Stimulated activated CD8-positive, alpha-beta memory T cell treated with anti-CD3 and anti-CD28 coated beads, Interleukin-4, amount 100 ng/mL, for 4 hours (primary cell): Measurements from ENCODE around the gene PRKN.
"Not testable (repeated sequence)": the region's sequence is repeated elsewhere in the genome, so short reads cannot be mapped to it uniquely, and the experiment has no call there.

Experiments
- DNase-seq, 2 donors: peaks; one replicate each; pipeline ENCODE4 v3.0.0-alpha.2; 2020; ENCODE audit warnings: low read depth in 2 of 2, low spot score in 1 of 2

The PRKN gene

DNA sequence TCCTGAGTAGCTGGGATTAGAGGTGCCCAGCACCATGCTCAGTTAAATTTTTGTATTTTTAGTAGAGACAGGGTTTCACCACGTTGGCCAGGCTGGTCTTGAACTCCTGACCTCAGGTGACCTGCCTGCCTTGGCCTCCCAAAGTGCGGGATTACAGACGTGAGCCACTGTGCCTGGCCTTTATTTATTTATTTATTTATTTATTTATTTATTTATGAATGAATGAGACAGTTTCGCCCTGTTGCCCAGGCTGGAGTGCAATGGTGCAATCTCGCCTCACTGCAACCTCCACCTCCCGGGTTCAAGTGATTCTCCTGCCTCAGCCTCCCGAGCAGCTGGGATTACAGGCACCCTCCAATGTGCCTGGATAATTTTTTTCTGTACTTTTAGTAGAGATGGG, 48.7 kb downstream of the PRKN start:
- DNase-seq = not testable (repeated sequence)

DNA sequence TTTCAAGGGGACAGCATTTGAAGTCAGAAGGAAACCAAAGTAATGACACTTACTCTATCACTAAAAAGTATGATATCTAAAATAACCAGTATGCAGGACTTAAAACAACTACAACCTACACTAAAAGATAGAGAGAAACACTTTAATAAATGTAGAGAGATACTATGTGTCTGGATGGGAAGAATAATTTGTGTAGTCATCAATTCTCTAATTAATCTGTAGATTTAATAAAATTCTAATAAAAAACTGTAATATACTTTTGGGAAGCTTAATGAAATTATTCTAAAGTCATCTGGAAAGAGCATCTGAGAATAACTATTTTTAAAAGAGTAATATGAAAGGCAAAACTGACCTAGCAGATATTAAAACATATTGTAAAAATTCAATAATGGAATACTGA, 52.1 kb downstream of the PRKN start:
- no peak for DNase-seq

DNA sequence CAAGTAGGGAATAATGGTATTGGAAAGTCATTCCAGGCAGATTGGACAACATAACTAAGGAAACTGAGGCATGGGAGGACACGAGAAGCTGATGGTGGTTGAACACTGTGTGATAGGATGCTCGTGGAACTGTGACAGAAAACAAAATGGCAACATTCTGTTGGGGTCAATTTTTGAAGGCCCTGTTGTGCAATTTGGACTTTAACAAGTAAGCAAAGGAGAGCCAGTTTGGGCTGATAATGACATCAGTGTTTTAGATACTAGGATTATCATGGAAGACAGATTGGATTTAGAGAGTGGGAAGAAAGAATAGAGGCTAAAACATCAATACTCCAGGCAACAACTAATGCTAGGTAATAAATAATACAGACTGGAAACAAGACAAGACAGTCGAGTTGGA, 53.1 kb downstream of the PRKN start:
- no peak for DNase-seq

DNA sequence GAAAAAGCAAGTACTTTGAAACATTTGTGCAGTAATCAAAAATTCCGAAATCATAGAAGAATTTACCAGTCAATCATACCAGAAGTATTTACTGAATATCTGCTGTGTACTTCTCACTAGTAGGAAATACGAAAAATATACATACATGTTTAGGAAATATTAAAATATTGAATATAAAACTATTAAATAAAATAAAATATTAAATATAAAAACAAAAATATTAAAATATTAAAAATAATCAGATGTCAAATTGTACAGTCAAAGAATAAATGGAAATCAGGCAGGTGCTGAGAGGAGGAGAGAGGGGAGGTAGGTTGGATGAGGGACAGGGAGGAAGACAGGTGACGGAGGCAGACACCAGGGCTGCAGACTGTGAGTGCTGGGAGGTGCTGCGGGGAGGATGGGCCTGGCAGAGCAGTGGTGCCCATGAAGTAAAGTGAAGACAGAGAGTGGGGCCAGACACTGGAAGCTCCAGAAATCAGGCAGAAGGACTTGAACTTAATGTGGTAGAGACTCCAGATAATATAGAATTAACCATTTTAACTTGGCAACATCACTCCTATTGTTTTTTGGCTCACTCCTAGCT, 55.9 kb downstream of the PRKN start:
- DNase-seq = no peak

DNA sequence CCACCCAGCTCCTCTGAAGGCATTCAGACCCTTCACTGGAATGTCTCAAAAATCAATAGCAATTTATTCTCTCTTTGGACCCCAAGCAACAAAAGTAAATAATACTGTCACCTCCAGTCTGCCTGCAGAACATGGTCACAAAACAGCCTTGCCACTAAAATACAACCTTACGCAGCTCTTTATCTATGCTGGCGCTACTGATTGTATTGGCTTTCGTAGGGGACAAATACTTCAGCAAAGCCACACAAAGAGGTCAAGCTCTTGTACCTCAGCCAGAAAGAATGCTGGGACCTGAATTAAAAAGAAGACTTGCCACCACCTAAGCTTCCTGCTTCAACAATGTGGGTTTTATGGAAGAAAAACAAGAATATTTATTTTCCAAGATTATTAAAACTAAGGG, 57.2 kb downstream of the PRKN start:
- no peak for DNase-seq

DNA sequence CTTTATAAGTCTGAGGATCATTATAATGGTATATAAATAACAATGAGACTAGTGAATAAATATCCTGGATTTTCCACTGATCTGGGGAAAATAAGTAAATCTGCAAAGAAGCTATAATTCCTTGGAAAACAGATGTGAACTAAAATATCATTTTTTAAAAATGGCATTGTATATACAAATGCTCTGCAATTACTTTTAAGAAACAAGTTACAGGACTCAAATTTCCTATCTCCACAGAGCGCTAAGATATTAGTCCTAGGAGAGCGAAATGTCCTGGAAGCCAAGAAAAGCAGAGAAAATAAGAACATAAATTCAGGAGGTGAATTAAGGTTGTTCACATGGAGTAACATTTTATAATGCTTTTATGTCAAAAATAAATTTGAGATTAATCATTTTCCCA, 61.3 kb downstream of the PRKN start:
- DNase-seq = no peak

DNA sequence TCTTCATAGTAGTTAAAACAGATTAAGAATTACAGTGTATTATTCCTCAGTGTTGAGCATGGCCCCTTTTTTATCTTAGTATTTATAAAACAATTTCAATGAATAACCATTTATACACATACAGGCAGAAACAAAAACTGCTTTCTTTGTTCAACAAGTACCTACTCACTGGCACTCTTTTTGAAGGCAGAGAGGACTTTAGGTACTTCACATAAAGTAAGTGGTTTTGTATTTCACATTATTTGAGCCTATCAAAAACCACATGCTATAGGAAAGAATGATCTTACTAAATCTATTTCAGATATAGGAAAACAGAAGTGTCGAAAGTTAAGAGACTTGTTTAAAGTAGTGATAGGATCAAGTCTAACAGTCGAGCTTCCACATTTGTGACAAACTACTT, 73.8 kb downstream of the PRKN start:
- DNase-seq = no peak

DNA sequence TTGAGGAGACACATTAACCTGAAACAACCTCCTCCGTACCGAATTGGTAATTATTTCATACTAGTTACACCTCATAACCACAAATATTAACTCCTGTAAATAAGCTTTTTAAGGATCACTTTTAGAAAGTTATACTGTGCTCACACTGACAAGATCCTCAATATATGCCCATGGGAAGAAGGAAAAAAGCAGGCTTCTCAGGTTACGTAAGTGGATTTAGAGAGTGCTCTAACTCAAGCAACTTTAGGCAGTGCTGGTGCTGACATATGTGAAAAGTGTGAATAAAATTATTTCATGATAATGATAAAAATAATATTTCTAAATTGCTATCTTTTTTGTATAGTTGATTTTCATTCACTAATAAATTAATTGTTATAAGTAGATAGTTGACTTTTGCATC, 76.1 kb downstream of the PRKN start:
- DNase-seq = no peak

DNA sequence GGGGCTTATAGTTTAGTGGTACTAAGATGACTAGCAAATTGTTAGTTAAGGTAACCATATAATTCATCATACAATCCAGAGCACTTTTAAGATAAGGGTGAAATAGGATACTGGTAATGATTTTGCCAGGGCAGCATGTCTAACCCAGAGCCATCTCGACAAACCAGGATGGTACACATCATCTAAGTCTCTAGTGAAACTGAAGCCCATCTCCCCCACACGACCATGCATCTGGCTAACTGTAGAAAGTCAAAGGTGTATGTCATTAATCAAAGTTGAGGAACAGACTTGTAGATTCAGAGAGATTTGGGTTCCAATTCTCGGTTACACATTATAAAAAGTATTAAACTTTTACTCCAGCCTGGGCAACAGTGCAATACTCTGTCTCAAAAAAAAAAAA, 78.3 kb downstream of the PRKN start:
- no peak for DNase-seq

DNA sequence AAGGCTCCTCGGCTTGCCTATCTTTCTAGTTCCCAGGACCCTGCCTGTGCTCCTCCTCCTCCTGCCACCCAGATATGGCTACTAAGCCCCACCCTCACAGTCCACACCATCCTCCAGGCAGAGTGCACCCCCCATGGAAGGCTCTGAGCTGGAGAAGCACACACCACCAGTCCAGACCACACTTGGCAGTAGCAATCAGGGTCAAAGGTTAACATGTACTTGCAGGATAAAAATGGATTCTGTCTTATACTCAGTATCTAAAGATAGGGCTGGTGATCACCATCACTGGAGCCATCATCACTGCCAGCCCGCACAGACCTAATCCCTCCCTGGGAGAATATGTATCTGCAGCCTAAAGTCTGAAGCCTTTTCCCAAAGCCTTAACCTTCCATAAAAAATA, 83.4 kb downstream of the PRKN start:
- no peak for DNase-seq

DNA sequence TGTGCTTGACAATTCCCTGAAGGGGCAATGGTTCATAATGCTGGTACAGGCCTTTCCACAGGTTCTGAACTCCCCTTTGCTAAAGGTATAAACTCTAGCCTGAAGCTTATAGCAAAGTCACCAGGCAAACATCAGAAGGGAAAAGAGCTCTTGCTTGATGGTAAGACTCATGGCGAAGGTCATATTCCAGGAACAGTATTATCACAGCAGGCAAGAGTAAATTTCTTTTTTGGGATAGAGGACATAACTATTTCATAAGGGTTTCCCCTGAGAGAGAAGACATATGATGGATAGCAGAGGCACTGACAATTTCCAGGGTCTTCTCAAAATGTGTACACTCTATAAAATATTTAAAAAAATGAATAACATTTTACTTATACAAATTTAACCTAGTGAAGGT, 86.8 kb downstream of the PRKN start:
- DNase-seq = no peak

DNA sequence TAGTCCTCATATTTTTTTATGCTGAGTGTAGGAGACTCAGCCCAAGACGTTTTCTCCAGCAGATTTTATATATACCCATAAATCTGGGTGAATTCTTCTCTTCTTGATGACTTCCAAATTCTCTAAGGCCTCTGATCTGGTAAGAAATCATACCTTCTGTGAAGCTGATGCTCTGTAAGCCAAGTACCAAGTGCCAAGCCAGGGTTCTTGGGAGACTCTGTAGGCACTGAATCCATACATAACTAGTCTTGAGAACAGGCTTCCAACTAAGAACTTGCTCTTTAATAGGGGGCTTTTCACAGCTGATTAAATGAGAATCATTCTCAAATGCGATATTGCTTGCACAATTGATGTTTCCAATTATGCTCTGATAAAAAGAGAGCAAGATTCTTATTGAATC, 87.6 kb downstream of the PRKN start:
- DNase-seq = no peak

DNA sequence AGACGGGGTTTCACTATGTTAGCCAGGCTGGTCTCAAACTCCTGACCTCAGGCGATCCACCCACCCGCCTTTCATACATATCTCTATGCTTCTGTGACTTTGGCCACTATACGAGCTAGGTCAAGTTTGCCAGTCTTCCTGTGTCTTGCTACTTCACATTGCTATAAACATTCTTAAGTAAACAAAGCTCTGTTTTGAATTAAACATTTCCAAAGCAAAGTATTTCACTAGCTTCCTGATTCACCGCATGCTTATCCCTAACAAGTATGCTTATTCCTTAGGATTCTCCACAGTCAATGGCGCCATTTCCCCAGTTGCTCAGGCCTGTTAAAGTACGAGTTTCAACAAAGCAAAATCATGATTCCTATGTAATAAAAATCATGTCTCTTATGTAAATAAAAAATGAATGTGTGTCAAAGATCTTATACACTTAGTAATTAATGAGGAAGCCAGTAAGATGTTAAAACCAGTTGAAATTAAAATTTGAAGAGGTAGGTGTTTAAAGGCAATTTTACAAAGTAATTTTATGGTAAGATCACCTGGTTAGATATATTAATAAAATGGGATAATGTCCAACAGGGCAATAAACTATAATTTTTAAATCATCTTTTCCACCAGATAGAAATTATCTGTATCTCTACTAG, 88.5 kb downstream of the PRKN start:
- no peak for DNase-seq

DNA sequence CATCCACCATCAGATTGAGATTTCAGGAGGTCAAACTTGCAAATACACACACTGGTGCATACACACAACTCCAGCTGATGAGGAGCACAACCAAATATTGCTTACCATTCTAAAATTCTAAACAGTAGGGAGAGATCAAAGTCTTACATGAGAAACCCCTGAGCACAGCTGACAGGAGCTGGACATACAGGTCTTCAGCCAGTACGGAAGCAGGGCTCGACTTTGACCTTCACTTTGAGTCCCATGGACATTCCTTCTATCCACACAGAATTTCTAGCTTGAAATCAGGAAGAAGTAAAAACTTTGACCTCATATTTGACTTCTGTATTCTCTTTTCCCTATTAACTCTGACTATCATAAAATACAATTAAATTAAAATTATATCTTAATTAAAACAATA, 90.2 kb downstream of the PRKN start:
- DNase-seq = no peak

DNA sequence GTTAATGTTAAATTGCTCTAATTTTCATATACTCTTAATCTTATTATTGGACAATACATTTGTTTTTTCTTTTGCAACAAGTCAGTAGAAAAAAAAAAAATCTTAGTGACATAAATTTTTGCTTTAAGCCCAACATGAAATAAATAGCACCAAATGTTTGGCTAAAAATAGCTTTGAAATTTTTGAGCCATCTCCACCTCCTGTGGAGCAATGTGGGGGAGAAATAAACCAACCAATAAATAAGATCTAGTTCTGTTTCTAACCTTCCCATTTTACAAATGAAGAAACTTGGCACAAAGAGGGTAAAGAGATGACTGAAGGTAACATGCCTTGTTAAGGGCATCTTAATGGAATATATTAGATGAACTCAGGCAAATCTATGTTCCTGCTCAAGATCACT, 91.4 kb downstream of the PRKN start:
- DNase-seq = no peak

DNA sequence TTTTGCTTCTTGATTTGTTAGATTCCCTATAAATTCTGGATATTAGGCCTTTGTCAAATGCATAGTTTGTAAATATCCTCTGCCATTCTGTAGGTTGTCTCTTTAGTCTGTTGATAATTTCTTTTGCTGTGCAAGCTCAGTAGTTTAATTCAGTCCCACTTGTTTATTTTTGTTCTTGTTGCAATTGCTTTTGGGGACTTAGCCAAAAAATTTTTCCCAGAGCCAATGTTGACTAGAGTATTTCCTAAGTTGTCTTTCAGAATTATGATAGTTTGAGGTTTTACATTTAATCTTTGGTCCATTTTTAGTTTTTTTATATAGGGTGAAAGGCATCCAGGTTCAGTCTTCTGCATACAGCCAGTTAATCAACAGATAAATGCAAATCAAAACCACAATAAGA, 96.0 kb downstream of the PRKN start:
- DNase-seq = no peak

DNA sequence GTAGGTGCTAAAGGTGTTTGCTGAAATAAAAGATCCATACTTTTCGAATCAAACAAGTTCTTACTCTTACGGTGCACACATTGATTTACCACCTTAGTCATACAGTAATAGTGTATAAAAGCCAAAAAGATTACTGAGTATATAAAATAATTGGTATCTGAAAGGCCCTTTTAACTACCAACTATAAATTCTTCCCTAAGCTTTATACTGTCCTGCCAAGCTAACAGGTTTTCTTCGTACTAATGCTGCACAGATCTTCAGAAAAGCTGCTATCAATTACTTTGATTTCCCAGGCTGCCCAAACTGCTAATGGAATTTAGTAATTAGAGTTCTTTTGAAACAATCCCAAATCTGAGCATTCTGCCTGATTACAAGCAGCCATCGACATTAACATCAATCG, 97.5 kb downstream of the PRKN start:
- no peak for DNase-seq

DNA sequence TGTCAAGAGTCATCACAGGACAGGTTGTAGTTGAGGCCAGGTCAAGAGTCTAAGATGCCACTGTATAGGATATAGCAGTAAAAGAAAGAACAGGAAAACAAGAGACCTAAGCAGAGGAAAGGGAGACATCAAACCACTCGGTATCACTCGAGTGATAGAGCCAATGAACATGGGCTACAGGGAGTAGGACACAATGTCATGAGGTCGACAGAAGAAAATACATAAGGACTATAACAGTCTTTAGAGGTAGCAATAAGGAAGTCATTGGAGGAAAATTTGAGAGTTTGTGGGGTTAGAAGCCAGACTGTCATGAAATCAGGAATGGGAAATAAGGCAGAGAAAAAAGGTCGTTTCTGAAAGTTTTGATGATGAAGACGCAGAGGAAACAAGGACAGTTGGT, 99.7 kb downstream of the PRKN start:
- DNase-seq = no peak

DNA sequence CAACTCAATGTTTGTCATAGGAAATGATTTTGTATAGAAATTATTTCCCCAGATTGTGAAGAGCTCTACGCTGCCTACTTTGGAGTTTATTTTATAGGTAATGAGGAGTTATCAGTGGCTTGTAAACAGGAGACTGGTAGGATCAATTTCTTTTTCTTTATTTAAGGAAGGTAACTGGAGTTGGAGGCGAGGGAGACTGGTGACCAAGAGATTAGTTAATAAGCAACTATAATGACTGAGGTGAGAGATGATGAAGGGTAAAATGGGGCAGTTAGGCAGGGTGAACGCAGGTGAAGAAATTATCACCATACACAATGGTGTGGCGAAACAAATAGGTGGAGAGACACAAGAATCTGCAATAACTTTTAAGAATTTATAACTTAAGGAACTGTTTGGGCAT, 100.2 kb downstream of the PRKN start:
- no peak for DNase-seq

DNA sequence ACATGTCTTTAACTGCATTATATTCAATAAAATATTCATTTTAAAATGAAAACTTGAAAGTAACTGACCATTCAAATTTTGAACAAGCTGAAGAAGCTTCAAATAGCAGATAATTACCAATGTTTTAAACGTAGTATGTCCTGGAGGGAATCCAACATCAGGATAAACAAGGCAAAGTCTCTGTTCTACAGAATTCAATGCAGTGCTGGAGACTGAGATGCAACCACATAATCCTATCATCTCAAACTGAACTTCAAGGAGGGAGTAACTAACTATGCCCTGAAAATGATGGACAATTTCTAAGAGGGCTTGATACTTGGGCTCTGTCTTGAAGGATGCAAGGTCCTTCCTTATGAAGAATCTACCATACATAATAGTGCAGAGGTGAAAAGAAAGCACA, 100.7 kb downstream of the PRKN start:
- DNase-seq = no peak

DNA sequence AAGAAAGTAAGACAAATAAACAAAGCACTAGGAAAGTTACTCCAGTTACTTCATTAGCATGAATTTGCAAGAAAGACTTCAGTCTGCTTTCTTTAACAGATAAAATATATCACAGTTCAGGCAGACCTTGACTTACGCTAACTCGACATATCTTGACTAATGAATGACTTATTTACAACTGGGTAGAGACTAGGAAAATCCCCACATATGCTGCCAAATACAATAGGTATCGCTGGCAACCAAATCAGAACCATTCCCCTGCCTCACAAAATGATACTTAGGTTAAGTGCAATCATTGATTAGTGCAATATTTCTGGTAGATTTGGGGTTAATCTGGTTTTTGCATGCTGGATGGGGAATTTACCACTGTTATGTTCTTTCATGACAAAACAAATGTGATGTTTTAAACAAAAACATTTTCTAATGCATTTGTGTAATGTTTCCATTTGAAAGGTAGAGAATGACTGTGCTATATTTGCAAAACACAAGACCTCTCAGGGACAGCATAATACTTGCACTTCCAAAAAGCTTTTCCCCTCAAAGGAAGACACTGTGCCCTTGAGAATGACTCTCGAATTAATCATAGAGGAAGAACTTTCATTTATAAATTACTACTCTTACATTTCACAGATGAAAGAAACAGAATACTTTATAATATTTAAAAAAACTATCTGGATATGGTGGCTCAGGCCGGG, 101.6 kb downstream of the PRKN start:
- no peak for DNase-seq

DNA sequence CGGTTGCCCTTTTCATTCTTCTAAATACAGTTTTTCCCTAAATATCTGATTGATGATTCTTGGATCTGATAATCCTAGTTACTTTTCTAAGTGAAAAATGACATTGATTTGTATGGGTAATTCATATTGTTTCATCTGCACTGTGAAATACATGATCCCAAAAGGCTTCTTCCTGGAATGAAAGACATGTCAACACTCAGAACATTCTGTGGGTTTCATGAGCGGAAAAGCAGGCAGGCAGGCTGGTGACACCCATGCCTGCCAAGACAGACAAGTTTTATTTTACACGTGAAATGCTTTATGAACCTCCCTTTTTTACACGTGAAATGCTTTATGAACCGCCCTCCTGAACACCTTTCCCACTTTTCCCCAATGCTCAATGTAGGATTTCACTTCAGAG, 105.0 kb downstream of the PRKN start:
- DNase-seq = no peak

DNA sequence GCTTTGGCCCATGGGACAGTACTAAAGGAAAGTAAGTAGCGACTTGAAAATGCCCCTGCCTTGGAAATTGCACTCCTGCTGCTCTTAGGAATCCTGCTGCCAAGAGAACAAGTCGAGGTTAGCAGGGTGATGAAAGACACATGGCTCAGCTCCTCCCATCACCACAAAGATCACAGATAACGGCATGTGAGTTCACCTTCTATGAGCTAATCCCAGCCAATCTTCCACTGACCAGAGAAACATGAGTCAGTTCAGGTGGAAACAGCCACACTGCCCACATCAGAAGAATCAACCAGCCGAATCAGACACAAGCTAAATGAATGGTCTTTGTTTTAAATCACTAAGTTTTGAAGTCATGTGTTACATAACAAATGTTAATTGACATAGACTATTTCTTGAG, 106.3 kb downstream of the PRKN start:
- no peak for DNase-seq
